PC-9 (cell line): Measurements from ENCODE around the gene POU4F2.

Source experiments
- CTCF ChIP-seq: fragments of 200-600 bp; sonication (generic); conservative IDR thresholded peaks from 2 replicates; pipeline ENCODE4 v1.6.1; 2017; ENCODE audit warnings: mixed run types, antibody characterized with exemption, mild to moderate bottlenecking, moderate library complexity
- EZH2 ChIP-seq: fragments of 200-600 bp; sonication (generic); IDR thresholded peaks from 2 replicates; pipeline ENCODE4 v1.8.0; 2017; ENCODE audit warnings: antibody characterized with exemption, low read depth

DNA sequence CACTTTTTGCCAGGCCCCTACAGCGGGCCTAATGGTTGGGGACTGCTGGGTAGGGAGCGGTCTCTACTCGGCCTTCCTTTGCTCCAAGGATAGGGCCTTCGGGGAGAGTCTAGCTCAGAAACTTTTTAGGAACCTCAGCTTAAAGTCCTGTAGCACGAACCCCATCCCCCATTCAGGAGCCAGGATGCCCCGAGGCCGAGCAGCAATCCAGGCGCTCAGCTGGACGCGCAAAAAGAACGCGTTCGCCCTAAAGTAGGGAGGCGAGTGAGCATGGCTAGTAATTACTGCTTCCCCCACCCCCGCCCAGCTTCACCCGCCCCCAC lies 9.7 kb downstream of the POU4F2 start:
- no peak for TF ChIP-seq CTCF
- TF ChIP-seq EZH2, result no peak
